Measurements from ENCODE around the gene LITAFD. TPM values are rescaled to one million over a fixed set of nuclear protein-coding genes. Genes with fewer than 3 reads are reported as not detected.

LITAFD gene
- total and polyA plus RNA-seq, 3 donors from 2014 or later, result 2.2 to 10.5 (median 3.8) TPM

DNA sequence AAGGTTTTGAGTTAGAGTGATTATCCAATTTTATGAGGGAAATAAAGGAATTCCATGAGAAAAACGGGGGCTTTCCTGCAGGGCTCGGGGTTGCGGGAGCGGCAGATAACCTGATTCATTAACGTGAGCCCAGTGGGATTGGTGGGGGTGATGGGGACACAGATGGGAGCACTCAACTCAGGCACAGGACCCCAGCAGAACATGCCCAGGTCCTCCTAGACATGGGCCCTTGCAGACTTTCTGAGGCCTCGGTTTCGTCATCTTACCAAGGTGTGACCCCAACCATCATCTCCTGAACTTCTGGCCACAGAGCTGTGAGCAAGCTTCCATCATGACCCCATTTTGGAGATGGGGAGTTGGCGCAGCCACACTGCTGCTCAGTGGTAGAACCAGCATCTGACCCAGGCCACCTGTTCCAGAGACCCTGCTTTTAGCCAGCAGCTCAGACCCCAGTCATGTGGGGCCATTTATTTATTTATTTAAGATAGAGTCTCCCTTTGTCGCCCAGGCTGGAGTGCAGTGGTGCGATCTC lies 35.7 kb upstream of the LITAFD start:
- 88 to 91% methylated on average over 8 to 10 of the region's 10 CpGs for WGBS, 2 donors
- H3K36me3 ChIP-seq (ENCODE audit: low read depth, missing control alignments), result no peaks in the 10 kb centered on the region
- DNase-seq, result no peak
- H3K27me3 ChIP-seq, result no peaks in the 10 kb centered on the region
- no peak overlapping the region for H3K4me3 ChIP-seq
- intact Hi-C loops (cut with DNase I; ENCODE audit: low total_unique reads), result no loop called here
- no peaks in the 10 kb centered on the region for H3K9me3 ChIP-seq
- TF ChIP-seq POLR2A (IDR thresholded peaks at IDR 0.05), result no peak
- TF ChIP-seq, protein P1, sequence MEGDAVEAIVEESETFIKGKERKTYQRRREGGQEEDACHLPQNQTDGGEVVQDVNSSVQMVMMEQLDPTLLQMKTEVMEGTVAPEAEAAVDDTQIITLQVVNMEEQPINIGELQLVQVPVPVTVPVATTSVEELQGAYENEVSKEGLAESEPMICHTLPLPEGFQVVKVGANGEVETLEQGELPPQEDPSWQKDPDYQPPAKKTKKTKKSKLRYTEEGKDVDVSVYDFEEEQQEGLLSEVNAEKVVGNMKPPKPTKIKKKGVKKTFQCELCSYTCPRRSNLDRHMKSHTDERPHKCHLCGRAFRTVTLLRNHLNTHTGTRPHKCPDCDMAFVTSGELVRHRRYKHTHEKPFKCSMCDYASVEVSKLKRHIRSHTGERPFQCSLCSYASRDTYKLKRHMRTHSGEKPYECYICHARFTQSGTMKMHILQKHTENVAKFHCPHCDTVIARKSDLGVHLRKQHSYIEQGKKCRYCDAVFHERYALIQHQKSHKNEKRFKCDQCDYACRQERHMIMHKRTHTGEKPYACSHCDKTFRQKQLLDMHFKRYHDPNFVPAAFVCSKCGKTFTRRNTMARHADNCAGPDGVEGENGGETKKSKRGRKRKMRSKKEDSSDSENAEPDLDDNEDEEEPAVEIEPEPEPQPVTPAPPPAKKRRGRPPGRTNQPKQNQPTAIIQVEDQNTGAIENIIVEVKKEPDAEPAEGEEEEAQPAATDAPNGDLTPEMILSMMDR (IDR thresholded peaks at IDR 0.05), result no peak
- no peak overlapping the region for H3K27ac ChIP-seq
- peaks cover 5% of the 10 kb centered on the region for H3K4me1 ChIP-seq

DNA sequence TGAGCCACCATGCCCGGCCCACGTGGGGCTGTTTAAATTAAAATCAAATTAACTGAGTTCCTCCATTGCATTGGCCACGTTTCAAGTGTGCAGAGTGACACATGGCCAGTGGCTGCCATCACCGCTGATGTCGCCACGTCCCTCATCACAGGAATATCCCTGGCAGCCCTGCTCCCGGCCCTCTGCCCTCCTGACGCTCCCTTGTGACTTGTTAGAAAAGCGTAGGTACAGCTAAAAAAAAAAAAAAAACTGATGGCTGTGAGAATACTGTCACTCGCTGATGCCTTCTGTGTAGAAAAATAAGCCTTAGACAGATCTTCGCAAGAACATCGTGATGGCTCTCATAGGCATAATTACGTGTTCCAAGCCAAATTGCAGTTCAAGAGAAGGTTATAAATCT lies 35.0 kb upstream of the LITAFD start:
- intact Hi-C loops (cut with DNase I; ENCODE audit: low total_unique reads), result no loop called here
- H3K4me3 ChIP-seq, result no peak overlapping the region
- TF ChIP-seq, protein P1 (IDR thresholded peaks at IDR 0.05), result no peak
- TF ChIP-seq POLR2A (IDR thresholded peaks at IDR 0.05), result no peak

DNA sequence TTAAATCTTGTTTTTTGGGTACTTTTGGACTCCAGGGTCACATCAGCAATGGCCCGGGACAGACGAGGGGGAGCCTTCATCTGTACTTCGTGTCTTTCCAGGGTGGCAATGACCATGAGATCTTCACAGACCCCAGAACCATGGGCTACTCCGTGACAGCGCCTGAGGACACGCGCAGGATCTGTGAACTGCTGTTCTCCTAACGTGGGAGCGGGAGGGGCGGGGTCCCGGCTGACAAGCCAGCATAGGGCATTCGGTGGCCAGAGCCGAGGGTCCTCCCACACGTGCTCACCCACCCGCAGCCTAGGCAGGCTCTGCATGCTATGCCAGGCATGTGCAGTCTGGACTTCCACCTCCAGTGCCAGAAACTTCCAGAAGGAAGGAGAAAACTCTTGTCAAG lies 34.5 kb upstream of the LITAFD start:
- no peaks in the 10 kb centered on the region for H3K27me3 ChIP-seq
- intact Hi-C loops (cut with DNase I; ENCODE audit: low total_unique reads), result no loop called here
- no peak for DNase-seq
- 85 to 86% methylated on average over 6 to 15 of the region's 15 CpGs for WGBS, 2 donors
- peaks cover 5% of the 10 kb centered on the region for H3K4me1 ChIP-seq
- H3K36me3 ChIP-seq (ENCODE audit: low read depth, missing control alignments), result no peaks in the 10 kb centered on the region
- H3K4me3 ChIP-seq, result no peak overlapping the region
- no peak for TF ChIP-seq POLR2A (IDR thresholded peaks at IDR 0.05)
- TF ChIP-seq, protein P1 (IDR thresholded peaks at IDR 0.05), result no peak
- no peaks in the 10 kb centered on the region for H3K9me3 ChIP-seq
- no peak overlapping the region for H3K27ac ChIP-seq

More for the DNA sequence above, 35.0 kb upstream of the LITAFD start:
- Histone ChIP-seq H3K27ac (no peak overlapping the region), H3K36me3 (ENCODE audit: low read depth, missing control alignments) (no peaks in the 10 kb centered on the region), H3K4me1 (peaks cover 5% of the 10 kb centered on the region), H3K9me3 (no peaks in the 10 kb centered on the region), H3K27me3 (no peaks in the 10 kb centered on the region)
- no peak for DNase-seq
- 89 to 91% methylated on average over 13 of the region's 13 CpGs for WGBS, 2 donors

DNA sequence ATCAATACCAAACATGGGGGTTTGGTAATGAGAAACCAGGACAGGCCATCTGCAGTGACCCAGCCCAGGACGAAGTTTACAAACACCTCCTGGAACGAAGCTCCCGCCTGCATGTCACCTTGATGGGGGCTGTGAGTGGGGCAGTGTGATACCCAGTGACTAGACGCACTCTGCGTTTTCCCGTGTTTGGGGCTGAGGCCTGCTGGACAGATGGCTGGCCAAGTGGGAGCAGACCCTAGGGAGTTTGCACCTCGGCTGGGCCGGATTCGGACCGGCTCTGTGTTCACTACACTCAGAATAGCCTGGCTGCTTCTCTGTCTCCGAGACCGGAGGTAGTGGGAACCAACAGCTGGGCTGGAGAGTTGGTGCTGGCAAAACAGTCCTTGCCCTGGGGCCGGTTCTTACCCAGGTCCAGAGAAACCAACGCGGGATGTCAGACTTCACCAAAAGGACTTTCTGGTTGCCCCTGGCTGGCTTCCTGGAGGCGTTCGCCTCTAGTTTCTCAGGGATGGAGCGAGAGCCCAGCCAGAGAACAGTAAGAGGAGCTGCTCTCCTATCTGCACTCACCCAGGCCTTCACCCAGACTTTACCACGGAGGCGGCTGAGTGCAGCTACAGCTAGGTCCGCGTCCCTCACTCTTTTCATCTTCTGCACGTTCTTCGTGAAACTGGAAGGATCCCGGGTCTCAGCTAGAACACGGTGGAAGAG lies 33.8 kb upstream of the LITAFD start:
- WGBS, 2 donors, result 94 to 96% methylated on average over 12 to 26 of the region's 26 CpGs
- H3K4me3 ChIP-seq, result no peak overlapping the region
- H3K9me3 ChIP-seq, result no peaks in the 10 kb centered on the region
- H3K4me1 ChIP-seq, result peaks cover 12% of the 10 kb centered on the region
- no peak for DNase-seq
- no peaks in the 10 kb centered on the region for H3K27me3 ChIP-seq
- TF ChIP-seq POLR2A (IDR thresholded peaks at IDR 0.05), result no peak
- TF ChIP-seq, protein P1 (IDR thresholded peaks at IDR 0.05), result no peak
- H3K27ac ChIP-seq, result no peak overlapping the region
- no peaks in the 10 kb centered on the region for H3K36me3 ChIP-seq (ENCODE audit: low read depth, missing control alignments)
- intact Hi-C loops (cut with DNase I; ENCODE audit: low total_unique reads), result no loop called here

Data from testis (tissue), 3 donors.